ENCODE measurements around the gene ZNF653.

- TF ChIP-seq CTCF (conservative IDR thresholded peaks at IDR 0.05; ENCODE audit: low read length) (no peak), EZH2phosphoT487 (IDR thresholded peaks at IDR 0.05; ENCODE audit: borderline replicate concordance, low read depth, low read length) (no peak)
Observed at GRCh38 chr19:11555246-11555645, 49.6 kb upstream of the ZNF653 start.

Measured in OCI-LY7 (cell line).